Fibroblast of villous mesenchyme (primary cell): Measurements from ENCODE around the gene AGBL4. TPM values are rescaled to one million over a fixed set of nuclear protein-coding genes. Genes with fewer than 3 reads are reported as not detected.
"Not testable (repeated sequence)": the region's sequence is repeated elsewhere in the genome, so short reads cannot be mapped to it uniquely, and the experiment has no call there.

Experiments
- DNase-seq: peaks from one replicate; pipeline ENCODE4 v3.0.0-alpha.2; 2010; ENCODE audit warnings: low read depth
- H3K4me3 ChIP-seq: 2 replicates; pipeline ENCODE4 v1.5.1; 2011; ENCODE audit warnings: low read depth, mild to moderate bottlenecking, low read length
- total RNA-seq: library from RNA; depleted of rRNA; stranded (reverse); fragments of >200 nt; gene quantifications from 2 replicates; pipeline ENCODE4 v1.2.3, GENCODE V29; 2012
- TF ChIP-seq, protein P1 (sequence below): IDR thresholded peaks from 2 replicates; pipeline ENCODE4 v1.5.1; 2012; ENCODE audit warnings: low read depth, mild to moderate bottlenecking, low read length; ENCODE audit not compliant: insufficient read depth

AGBL4 gene
- total RNA-seq, 1 donor, result not detected

DNA sequence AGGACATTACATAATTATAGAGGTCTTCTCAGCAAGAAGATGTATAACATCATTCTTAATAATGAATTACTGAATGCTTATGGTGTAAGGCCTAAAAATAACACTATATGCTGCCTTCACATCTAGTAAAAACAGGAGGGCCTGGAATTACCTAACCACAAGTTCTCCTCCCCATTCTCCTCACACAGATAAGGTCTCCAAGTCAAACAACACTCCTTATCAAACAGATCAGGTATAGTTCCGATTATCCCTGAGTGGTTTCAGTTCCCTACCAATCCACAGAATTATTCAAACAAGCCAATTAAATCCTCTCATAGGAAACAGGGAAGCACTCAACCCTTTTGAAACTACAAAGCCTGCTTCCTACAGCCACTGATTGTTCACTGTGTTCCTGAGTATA lies 4.0 kb upstream of the AGBL4 start:
- DNase-seq, result no peak
- TF ChIP-seq, protein P1, sequence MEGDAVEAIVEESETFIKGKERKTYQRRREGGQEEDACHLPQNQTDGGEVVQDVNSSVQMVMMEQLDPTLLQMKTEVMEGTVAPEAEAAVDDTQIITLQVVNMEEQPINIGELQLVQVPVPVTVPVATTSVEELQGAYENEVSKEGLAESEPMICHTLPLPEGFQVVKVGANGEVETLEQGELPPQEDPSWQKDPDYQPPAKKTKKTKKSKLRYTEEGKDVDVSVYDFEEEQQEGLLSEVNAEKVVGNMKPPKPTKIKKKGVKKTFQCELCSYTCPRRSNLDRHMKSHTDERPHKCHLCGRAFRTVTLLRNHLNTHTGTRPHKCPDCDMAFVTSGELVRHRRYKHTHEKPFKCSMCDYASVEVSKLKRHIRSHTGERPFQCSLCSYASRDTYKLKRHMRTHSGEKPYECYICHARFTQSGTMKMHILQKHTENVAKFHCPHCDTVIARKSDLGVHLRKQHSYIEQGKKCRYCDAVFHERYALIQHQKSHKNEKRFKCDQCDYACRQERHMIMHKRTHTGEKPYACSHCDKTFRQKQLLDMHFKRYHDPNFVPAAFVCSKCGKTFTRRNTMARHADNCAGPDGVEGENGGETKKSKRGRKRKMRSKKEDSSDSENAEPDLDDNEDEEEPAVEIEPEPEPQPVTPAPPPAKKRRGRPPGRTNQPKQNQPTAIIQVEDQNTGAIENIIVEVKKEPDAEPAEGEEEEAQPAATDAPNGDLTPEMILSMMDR, result no peak
- H3K4me3 ChIP-seq, result no peak overlapping the region

DNA sequence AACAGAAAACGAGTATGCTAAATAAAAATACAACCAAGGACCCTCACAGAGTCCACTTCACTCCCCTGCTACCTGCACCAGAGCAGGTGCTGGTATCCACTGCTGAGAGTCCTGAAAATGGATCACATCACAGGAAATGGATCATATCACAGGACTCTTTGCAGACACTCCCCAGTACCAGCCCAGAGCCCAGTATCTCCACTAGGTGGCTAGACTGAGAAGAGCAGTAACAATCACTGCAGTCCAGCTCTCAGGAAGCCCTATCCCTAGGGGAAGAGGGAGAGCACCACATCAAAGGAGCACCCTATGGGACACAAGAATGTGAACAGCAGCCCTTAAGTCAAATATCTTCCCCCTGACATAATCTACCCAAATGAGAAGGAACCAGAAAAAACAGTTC lies 28.0 kb downstream of the AGBL4 start:
- no peak overlapping the region for H3K4me3 ChIP-seq

DNA sequence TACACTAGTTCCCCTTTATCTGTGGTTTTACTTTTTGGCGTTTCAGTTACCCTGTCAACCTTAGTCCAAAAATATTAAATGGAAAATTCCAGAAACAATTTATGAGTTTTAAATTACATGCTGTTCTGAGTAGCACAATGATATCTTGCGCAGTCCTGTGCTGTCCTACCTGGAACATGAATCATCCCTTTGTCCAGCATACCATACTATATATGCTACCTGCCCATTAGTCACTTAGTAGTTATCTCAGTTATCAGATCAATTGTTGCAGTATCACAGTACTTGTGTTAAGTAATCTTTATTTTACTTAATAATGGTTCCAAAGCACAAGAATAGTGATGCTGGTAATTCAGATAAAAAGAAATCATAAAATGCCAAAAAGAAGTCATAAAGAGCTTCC lies 52.7 kb downstream of the AGBL4 start:
- no peak for DNase-seq
- TF ChIP-seq, protein P1, result no peak
- no peak overlapping the region for H3K4me3 ChIP-seq

More for the DNA sequence above, 28.0 kb downstream of the AGBL4 start:
- no peak for DNase-seq
- TF ChIP-seq, protein P1, result no peak

DNA sequence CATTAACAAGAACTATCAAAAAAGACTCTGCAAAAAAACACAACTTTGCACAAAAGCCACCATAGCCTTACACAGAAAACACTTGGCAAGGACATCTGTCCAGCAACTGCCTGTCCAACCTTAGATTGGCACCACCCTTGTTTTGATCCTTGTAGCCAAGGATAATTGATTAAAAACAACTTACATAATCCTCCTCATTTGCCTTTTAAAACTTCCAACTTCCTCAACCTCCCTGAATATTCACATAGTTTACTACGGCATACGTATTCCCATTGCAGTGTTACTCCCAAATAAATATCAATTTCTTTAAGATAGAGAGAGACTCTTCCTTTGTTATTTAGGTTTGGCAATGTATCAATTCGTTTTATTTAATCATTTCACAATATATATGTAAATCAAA lies 72.4 kb downstream of the AGBL4 start:
- no peak overlapping the region for H3K4me3 ChIP-seq
- TF ChIP-seq, protein P1, result no peak
- DNase-seq, result no peak

DNA sequence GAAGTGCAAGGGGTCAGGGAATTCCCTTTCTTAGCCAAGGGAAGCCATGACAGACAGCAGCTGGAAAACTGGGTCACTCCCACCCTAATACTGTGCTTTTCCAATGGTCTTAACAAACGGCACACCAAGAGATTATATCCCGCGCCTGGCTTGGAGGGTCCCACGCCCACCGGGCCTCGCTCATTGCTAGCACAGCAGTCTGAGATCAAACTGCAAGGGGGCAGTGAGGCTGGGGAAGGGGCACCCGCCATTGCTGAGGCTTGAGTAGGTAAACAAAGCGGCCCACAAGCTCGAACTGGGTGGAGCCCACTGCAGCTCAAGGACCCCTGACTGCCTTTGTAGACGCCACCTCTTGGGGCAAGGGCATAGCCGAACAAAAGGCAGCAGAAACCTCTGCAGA lies 108.5 kb downstream of the AGBL4 start:
- not testable (repeated sequence) for H3K4me3 ChIP-seq, DNase-seq

DNA sequence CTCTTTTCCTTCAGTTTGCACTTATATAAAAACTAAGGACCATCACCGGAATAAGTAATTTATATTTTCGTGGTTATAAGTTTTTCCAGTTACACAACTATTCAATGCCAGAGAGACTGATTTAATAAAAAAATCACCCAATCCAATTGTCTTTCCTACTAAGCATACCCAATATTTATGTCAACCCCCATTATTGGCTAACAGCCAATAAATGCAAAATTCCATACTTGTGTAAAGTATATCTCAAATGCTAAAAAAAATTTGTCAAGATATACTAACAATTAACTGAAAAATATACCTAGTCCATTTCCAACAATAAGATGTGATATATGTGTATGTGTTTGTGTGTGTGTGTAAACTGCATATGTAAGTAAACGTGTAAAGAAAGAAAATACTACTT lies 117.4 kb downstream of the AGBL4 start:
- TF ChIP-seq, protein P1, result no peak
- DNase-seq, result no peak
- no peak overlapping the region for H3K4me3 ChIP-seq

DNA sequence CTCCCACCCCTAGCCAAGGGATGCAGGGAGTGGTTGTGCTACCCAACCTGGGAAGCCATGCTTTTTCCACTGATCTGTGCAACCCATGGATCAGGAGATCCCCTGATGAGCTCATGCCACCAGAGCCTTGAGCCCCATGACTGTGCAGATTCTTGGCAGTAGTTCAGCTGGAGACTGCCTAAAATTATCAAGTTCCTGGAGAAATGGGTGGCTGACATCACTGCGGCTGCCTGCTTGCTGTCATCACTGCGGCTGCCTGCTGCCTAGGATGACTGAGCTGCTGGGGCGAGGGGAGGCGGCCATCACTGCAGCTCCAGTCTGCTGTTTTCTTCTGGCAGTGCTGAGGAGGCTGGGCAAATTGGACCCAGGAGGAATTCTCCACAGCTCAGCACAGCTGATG lies 159.2 kb downstream of the AGBL4 start:
- TF ChIP-seq, protein P1, result no peak
- DNase-seq, result no peak
- H3K4me3 ChIP-seq, result no peak overlapping the region
